ENCODE data around the gene ANAPC7.

ANAPC7 gene, protein sequence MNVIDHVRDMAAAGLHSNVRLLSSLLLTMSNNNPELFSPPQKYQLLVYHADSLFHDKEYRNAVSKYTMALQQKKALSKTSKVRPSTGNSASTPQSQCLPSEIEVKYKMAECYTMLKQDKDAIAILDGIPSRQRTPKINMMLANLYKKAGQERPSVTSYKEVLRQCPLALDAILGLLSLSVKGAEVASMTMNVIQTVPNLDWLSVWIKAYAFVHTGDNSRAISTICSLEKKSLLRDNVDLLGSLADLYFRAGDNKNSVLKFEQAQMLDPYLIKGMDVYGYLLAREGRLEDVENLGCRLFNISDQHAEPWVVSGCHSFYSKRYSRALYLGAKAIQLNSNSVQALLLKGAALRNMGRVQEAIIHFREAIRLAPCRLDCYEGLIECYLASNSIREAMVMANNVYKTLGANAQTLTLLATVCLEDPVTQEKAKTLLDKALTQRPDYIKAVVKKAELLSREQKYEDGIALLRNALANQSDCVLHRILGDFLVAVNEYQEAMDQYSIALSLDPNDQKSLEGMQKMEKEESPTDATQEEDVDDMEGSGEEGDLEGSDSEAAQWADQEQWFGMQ

DNA sequence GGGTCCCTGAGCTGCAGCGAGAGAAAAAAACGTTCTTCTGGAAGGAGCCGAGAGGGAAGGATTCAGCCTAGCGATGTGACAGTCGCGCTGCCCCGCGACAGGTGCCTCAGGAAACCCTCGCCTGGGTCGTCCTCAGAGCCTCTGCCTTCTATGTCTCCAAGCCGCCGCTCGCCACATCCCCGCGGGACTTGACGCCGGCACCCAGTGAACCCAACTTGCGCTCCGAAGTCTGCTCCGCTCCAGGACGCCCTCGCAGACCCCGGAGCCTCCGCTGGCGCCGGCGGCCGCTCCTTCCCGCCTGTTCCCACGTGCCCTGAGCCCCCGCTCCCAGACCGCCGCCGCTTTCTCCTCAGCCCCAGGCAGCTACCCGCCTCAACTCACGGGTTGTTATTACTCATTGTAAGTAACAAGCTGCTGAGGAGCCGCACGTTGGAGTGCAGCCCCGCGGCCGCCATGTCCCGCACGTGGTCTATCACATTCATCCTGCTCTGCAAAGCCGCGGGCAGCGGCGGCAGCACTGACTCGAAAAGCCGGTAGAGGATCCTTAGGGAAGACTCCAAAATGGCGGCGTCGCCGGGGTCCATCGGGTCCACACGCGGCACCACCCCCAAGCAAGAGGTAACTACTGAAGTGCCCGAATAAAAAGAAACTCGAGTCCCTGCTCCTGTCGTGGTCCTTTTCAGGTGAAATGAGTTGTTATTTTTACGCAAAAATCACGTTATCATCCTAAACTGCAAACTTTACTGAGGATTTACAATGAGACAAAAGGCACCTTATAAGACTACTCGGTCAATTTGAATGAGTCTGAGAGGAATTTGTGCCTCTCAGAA is at the start of gene ANAPC7:
Gene ANAPC7 (minus strand): TSS at position 563 of the 830 bp plus-strand sequence. CDS start 81 bp downstream, at position 482.
- no peaks in the 10 kb centered on the region for H3K9me3 ChIP-seq (ENCODE audit: control insufficient read depth, insufficient read depth, low read depth, low read length)
- peak within 1 kb of the TSS; percentile 87 for H3K4me3 ChIP-seq (ENCODE audit: low read depth, low read length)
- 0 out of 2 replicates have a peak, but pooled peaks cover 4% of the 10 kb centered on the region for H3K4me1 ChIP-seq (ENCODE audit: control insufficient read depth, insufficient read depth, low read length)
- peak within 1 kb of the TSS; percentile 92 for H3K27ac ChIP-seq (ENCODE audit: extremely low read depth, low read depth, low read length)
- POLR2A ChIA-PET = interaction anchor here (0.5 to 2.2 kb wide), 3 partner anchors 14 to 30 kb away, joined by 4 to 10 read pairs (median 7); no protein-coding TSS in a partner anchor
- CTCF ChIA-PET = interaction anchor here (1.8 kb wide), 1 partner anchor 28 kb away, joined by 7 read pairs; no protein-coding TSS in a partner anchor
- H3K36me3 ChIP-seq (ENCODE audit: control insufficient read depth in 2 of 2, insufficient read depth in 1 of 2, low read length in 2 of 2) = peaks cover 9 to 24% of the 10 kb centered on the region in 2 experiments; a peak in 2 of 3 replicates
- TF ChIP-seq, protein P1, sequence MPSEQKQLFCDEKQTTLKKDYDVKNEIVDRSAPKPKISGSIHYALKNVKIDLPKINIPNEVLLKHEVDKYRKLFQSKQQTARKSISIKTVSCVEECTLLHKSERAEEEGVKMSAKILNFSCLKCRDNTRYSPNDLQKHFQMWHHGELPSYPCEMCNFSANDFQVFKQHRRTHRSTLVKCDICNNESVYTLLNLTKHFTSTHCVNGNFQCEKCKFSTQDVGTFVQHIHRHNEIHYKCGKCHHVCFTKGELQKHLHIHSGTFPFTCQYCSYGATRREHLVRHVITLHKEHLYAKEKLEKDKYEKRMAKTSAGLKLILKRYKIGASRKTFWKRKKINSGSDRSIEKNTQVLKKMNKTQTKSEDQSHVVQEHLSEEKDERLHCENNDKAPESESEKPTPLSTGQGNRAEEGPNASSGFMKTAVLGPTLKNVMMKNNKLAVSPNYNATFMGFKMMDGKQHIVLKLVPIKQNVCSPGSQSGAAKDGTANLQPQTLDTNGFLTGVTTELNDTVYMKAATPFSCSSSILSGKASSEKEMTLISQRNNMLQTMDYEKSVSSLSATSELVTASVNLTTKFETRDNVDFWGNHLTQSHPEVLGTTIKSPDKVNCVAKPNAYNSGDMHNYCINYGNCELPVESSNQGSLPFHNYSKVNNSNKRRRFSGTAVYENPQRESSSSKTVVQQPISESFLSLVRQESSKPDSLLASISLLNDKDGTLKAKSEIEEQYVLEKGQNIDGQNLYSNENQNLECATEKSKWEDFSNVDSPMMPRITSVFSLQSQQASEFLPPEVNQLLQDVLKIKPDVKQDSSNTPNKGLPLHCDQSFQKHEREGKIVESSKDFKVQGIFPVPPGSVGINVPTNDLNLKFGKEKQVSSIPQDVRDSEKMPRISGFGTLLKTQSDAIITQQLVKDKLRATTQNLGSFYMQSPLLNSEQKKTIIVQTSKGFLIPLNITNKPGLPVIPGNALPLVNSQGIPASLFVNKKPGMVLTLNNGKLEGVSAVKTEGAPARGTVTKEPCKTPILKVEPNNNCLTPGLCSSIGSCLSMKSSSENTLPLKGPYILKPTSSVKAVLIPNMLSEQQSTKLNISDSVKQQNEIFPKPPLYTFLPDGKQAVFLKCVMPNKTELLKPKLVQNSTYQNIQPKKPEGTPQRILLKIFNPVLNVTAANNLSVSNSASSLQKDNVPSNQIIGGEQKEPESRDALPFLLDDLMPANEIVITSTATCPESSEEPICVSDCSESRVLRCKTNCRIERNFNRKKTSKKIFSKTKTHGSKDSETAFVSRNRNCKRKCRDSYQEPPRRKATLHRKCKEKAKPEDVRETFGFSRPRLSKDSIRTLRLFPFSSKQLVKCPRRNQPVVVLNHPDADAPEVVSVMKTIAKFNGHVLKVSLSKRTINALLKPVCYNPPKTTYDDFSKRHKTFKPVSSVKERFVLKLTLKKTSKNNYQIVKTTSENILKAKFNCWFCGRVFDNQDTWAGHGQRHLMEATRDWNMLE (tag by site-specific recombination; conservative IDR thresholded peaks at IDR 0.05; ENCODE audit: low read depth) = 0 out of 2 replicates have a peak, but pooled peaks have one; percentile 33
- TF ChIP-seq SCRT2 (tag by site-specific recombination; IDR thresholded peaks at IDR 0.05) (peak; percentile 62), ZNF501 (tag by site-specific recombination; IDR thresholded peaks at IDR 0.05) (peak; percentile 12), ZBTB17 (tag by site-specific recombination; IDR thresholded peaks at IDR 0.05) (peak; percentile 31; the same call in 1 of the 2 replicates), ZEB2 (tag by site-specific recombination; IDR thresholded peaks at IDR 0.05) (peak; percentile 70), ZNF76 (tag by site-specific recombination; IDR thresholded peaks at IDR 0.05; ENCODE audit: borderline replicate concordance, low read depth) (peak; percentile 63), ZSCAN16 (tag by site-specific recombination; IDR thresholded peaks at IDR 0.05) (peak; percentile 27; the same call in 1 of the 2 replicates), ZNF830 (tag by site-specific recombination; IDR thresholded peaks at IDR 0.05; ENCODE audit: low read depth) (no peak), ZNF302 (tag by site-specific recombination; IDR thresholded peaks at IDR 0.05; ENCODE audit: low read depth) (0 out of 2 replicates have a peak, but pooled peaks have one; percentile 20), ZNF404 (tag by site-specific recombination; IDR thresholded peaks at IDR 0.05) (no peak), TCF7L2 (IDR thresholded peaks at IDR 0.05; ENCODE audit: borderline replicate concordance, low read depth, low read length) (no peak)
- TF ChIP-seq, protein P2, sequence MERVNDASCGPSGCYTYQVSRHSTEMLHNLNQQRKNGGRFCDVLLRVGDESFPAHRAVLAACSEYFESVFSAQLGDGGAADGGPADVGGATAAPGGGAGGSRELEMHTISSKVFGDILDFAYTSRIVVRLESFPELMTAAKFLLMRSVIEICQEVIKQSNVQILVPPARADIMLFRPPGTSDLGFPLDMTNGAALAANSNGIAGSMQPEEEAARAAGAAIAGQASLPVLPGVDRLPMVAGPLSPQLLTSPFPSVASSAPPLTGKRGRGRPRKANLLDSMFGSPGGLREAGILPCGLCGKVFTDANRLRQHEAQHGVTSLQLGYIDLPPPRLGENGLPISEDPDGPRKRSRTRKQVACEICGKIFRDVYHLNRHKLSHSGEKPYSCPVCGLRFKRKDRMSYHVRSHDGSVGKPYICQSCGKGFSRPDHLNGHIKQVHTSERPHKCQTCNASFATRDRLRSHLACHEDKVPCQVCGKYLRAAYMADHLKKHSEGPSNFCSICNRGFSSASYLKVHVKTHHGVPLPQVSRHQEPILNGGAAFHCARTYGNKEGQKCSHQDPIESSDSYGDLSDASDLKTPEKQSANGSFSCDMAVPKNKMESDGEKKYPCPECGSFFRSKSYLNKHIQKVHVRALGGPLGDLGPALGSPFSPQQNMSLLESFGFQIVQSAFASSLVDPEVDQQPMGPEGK (tag by site-specific recombination; IDR thresholded peaks at IDR 0.05) = no peak; the same call in 1 of the 2 replicates
- TF ChIP-seq, protein P3, sequence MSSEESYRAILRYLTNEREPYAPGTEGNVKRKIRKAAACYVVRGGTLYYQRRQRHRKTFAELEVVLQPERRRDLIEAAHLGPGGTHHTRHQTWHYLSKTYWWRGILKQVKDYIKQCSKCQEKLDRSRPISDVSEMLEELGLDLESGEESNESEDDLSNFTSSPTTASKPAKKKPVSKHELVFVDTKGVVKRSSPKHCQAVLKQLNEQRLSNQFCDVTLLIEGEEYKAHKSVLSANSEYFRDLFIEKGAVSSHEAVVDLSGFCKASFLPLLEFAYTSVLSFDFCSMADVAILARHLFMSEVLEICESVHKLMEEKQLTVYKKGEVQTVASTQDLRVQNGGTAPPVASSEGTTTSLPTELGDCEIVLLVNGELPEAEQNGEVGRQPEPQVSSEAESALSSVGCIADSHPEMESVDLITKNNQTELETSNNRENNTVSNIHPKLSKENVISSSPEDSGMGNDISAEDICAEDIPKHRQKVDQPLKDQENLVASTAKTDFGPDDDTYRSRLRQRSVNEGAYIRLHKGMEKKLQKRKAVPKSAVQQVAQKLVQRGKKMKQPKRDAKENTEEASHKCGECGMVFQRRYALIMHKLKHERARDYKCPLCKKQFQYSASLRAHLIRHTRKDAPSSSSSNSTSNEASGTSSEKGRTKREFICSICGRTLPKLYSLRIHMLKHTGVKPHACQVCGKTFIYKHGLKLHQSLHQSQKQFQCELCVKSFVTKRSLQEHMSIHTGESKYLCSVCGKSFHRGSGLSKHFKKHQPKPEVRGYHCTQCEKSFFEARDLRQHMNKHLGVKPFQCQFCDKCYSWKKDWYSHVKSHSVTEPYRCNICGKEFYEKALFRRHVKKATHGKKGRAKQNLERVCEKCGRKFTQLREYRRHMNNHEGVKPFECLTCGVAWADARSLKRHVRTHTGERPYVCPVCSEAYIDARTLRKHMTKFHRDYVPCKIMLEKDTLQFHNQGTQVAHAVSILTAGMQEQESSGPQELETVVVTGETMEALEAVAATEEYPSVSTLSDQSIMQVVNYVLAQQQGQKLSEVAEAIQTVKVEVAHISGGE (tag by site-specific recombination; conservative IDR thresholded peaks at IDR 0.05; ENCODE audit: low read depth) = 0 out of 2 replicates have a peak, but pooled peaks have one; percentile 7
- TF ChIP-seq, protein P4, sequence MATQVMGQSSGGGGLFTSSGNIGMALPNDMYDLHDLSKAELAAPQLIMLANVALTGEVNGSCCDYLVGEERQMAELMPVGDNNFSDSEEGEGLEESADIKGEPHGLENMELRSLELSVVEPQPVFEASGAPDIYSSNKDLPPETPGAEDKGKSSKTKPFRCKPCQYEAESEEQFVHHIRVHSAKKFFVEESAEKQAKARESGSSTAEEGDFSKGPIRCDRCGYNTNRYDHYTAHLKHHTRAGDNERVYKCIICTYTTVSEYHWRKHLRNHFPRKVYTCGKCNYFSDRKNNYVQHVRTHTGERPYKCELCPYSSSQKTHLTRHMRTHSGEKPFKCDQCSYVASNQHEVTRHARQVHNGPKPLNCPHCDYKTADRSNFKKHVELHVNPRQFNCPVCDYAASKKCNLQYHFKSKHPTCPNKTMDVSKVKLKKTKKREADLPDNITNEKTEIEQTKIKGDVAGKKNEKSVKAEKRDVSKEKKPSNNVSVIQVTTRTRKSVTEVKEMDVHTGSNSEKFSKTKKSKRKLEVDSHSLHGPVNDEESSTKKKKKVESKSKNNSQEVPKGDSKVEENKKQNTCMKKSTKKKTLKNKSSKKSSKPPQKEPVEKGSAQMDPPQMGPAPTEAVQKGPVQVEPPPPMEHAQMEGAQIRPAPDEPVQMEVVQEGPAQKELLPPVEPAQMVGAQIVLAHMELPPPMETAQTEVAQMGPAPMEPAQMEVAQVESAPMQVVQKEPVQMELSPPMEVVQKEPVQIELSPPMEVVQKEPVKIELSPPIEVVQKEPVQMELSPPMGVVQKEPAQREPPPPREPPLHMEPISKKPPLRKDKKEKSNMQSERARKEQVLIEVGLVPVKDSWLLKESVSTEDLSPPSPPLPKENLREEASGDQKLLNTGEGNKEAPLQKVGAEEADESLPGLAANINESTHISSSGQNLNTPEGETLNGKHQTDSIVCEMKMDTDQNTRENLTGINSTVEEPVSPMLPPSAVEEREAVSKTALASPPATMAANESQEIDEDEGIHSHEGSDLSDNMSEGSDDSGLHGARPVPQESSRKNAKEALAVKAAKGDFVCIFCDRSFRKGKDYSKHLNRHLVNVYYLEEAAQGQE (tag by site-specific recombination; IDR thresholded peaks at IDR 0.05) = 0 out of 2 replicates have a peak, but pooled peaks have one; percentile 12
- TF ChIP-seq, protein P5, sequence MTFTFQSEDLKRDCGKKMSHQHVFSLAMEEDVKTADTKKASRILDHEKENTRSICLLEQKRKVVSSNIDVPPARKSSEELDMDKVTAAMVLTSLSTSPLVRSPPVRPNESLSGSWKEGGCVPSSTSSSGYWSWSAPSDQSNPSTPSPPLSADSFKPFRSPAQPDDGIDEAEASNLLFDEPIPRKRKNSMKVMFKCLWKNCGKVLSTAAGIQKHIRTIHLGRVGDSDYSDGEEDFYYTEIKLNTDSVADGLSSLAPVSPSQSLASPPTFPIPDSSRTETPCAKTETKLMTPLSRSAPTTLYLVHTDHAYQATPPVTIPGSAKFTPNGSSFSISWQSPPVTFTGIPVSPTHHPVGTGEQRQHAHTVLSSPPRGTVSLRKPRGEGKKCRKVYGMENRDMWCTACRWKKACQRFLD (tag by site-specific recombination; IDR thresholded peaks at IDR 0.05) = peak; percentile 85

Data from HEK293 (cell line).